Thyroid gland (tissue), 4 donors: ENCODE data around the gene KCNMB4. TPM values are rescaled to one million over a fixed set of nuclear protein-coding genes. Genes with fewer than 3 reads are reported as not detected.
"Not testable (repeated sequence)": the region's sequence is repeated elsewhere in the genome, so short reads cannot be mapped to it uniquely, and the experiment has no call there.

Experiments
- DNase-seq, 2 donors: peaks; one replicate each; pipeline ENCODE4 v3.0.0-alpha.2; 2019
- H3K27ac ChIP-seq, 3 donors: fragments of 200-600 bp; sonication (generic); 1 replicate in 2 of 3; 2 replicates in 1 of 3; pipeline ENCODE4 v1.5.1; 2016 to 2019; ENCODE audit warnings: mild to moderate bottlenecking in 1 of 3, moderate library complexity in 1 of 3
- H3K27me3 ChIP-seq: fragments of 200-600 bp; sonication (generic); one replicate; pipeline ENCODE4 v1.5.1; 2019
- H3K36me3 ChIP-seq, 2 donors: fragments of 200-600 bp; sonication (generic); one replicate each; pipeline ENCODE4 v1.5.1; 2016 to 2019
- H3K4me1 ChIP-seq, 2 donors: fragments of 200-600 bp; sonication (generic); one replicate each; pipeline ENCODE4 v1.5.1; 2017 to 2019
- H3K4me3 ChIP-seq, 3 donors: fragments of 200-600 bp; sonication (generic); replicated peaks in 1 of 3; 1 replicate in 2 of 3; 2 replicates in 1 of 3; pipeline ENCODE4 v1.5.1; 2016; ENCODE audit warnings: mild to moderate bottlenecking in 1 of 3
- H3K9me3 ChIP-seq: fragments of 200-600 bp; sonication (generic); one replicate; pipeline ENCODE4 v1.5.1; 2017
- POLR2A ChIP-seq, 2 donors: fragments of 450-650 bp; IDR thresholded peaks; one replicate each; pipeline ENCODE4 v1.6.1; 2017; ENCODE audit warnings: antibody characterized with exemption in 2 of 2, mild to moderate bottlenecking in 2 of 2, moderate library complexity in 1 of 2
- WGBS, 2 donors: methylation state at CpG; one replicate each; pipeline ENCODE4 v1.1.5; 2017; 5-methylcytosine and 5-hydroxymethylcytosine counted together
- intact Hi-C: fragments of 100-400 bp; cut with DNase I; formaldehyde crosslinking; loops from one replicate; pipeline ENCODE4 v1.15.1; 2023
- total RNA-seq, 4 donors: library from RNA; depleted of rRNA; stranded (reverse); fragments of >200 nt; gene quantifications; one replicate each; pipeline ENCODE4 v1.2.3, GENCODE V29; 2016
- TF ChIP-seq, protein P1 (sequence below), 6 experiments: fragments of 200-600 bp in 3 of 6; fragments of 450-650 bp in 3 of 6; sonication (generic) in 3 of 6; IDR thresholded peaks; one replicate each; pipeline ENCODE4 v1.5.1; 2016 to 2019; ENCODE audit warnings: antibody characterized with exemption in 6 of 6, mild to moderate bottlenecking in 2 of 6, inconsistent platforms in 1 of 6, moderate library complexity in 1 of 6

Gene KCNMB4
- total RNA-seq, 4 donors from 2014 or later, result 2.1 to 5.1 (median 3.8) TPM

DNA sequence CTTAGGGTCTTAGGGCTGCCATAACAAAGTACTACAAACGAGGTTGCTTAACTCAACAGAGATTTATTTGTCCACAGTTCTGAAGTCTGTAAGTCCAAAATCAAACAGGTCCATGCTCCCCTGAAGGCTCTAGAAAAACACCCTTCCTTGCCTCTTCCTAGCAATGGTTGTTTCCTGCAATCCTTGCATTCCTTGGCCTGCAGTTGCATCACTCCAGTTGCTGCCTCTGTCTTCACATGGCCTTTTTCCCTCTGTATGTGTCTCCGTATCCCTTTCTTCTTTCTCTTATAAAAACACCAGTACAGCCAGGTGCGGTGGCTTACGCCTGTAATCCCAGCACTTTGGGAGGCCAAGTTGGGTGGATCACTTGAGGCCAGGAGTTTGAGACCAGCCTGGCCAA is 17.4 kb downstream of the KCNMB4 start:
- DNase-seq, result no peak
- no peak for TF ChIP-seq POLR2A (IDR thresholded peaks at IDR 0.05)
- TF ChIP-seq, protein P1, sequence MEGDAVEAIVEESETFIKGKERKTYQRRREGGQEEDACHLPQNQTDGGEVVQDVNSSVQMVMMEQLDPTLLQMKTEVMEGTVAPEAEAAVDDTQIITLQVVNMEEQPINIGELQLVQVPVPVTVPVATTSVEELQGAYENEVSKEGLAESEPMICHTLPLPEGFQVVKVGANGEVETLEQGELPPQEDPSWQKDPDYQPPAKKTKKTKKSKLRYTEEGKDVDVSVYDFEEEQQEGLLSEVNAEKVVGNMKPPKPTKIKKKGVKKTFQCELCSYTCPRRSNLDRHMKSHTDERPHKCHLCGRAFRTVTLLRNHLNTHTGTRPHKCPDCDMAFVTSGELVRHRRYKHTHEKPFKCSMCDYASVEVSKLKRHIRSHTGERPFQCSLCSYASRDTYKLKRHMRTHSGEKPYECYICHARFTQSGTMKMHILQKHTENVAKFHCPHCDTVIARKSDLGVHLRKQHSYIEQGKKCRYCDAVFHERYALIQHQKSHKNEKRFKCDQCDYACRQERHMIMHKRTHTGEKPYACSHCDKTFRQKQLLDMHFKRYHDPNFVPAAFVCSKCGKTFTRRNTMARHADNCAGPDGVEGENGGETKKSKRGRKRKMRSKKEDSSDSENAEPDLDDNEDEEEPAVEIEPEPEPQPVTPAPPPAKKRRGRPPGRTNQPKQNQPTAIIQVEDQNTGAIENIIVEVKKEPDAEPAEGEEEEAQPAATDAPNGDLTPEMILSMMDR (IDR thresholded peaks at IDR 0.05), result no peak

DNA sequence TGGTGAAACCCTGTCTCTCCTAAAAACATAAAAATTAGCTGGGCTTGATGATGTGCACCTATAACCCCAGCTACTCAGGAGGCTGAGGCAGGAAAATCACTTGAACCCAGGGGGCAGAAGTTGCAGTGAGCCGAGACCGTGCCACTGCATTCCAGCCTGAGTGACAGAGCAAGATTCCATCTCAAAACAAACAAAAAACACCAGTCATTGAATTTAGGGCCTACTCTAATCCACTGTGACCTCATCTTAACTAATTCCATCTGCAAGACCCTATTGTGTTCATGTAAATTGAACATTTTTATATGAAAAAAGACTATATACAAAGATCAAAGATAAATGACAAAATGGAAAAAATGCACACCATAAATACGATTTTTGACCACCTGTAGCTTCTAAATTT is 17.8 kb downstream of the KCNMB4 start:
- intact Hi-C loops, result no loop called here
- Histone ChIP-seq H3K27ac (no peak overlapping the region), H3K36me3 (no peaks in the 10 kb centered on the region), H3K4me3 (no peak overlapping the region), H3K27me3 (no peaks in the 10 kb centered on the region), H3K4me1 (no peaks in the 10 kb centered on the region), H3K9me3 (no peaks in the 10 kb centered on the region)
- no peak for TF ChIP-seq POLR2A (IDR thresholded peaks at IDR 0.05)
- TF ChIP-seq, protein P1 (IDR thresholded peaks at IDR 0.05), result no peak
- 80 to 85% methylated on average over 3 of the region's 3 CpGs for WGBS, 2 donors
- no peak for DNase-seq

More for the DNA sequence above, 17.4 kb downstream of the KCNMB4 start:
- no peaks in the 10 kb centered on the region for H3K4me1 ChIP-seq
- H3K36me3 ChIP-seq, result no peaks in the 10 kb centered on the region
- intact Hi-C loops, result no loop called here
- no peaks in the 10 kb centered on the region for H3K27me3 ChIP-seq
- 96 to 97% methylated on average over 4 of the region's 4 CpGs for WGBS, 2 donors
- no peaks in the 10 kb centered on the region for H3K9me3 ChIP-seq
- no peak overlapping the region for H3K27ac ChIP-seq
- H3K4me3 ChIP-seq, result no peak overlapping the region

DNA sequence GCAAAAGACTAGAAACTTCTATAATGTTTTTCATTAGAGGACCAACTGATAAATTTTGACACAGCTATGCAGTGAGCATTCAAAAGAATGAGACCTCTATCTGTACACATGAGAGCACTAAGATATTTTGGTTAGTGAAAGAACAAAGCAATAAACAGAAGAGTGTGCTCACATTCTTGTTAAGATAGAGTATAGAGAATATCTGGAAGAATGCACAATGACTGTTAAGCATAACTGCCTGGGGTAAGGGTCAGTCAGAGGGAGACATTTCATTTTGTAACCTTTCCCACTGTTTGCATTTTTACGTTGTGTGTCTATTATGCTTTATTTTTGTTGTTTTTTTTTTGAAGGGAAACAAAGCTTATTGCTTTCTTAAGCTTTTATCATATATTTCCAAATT is 20.7 kb downstream of the KCNMB4 start:
- WGBS, 2 donors, result 94 to 95% methylated on average over 1 of the region's 1 CpG
- intact Hi-C loops, result no loop called here
- TF ChIP-seq, protein P1 (IDR thresholded peaks at IDR 0.05), result no peak
- TF ChIP-seq POLR2A (IDR thresholded peaks at IDR 0.05), result no peak

DNA sequence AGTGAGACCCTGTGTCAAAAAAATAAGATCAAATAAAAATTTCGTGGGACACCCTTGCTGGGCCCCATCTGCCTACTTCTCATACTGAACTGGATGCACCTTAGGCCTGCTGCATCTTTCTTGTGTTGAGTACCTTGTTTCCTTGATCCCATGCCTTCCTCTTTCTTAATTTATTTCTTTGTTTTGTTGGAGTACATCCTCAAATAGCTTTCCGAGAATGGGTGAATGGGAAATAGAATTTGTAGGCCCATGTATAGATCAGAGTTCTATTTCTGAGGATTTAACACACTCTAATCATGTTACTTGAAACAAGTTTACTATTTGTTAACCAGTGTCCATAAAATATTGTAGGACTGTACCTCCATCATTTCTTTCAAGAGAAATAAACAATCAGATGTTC is 23.6 kb downstream of the KCNMB4 start:
- H3K4me3 ChIP-seq, result no peak overlapping the region
- H3K27me3 ChIP-seq, result no peaks in the 10 kb centered on the region
- H3K36me3 ChIP-seq, result no peaks in the 10 kb centered on the region
- TF ChIP-seq, protein P1 (IDR thresholded peaks at IDR 0.05), result no peak
- TF ChIP-seq POLR2A (IDR thresholded peaks at IDR 0.05), result no peak
- DNase-seq, result no peak
- no peak overlapping the region for H3K27ac ChIP-seq
- H3K9me3 ChIP-seq, result no peaks in the 10 kb centered on the region
- H3K4me1 ChIP-seq, result no peaks in the 10 kb centered on the region
- intact Hi-C loops, result no loop called here
- 93 to 94% methylated on average over 2 of the region's 2 CpGs for WGBS, 2 donors

More for the DNA sequence above, 20.7 kb downstream of the KCNMB4 start:
- DNase-seq, result no peak
- Histone ChIP-seq H3K36me3 (no peaks in the 10 kb centered on the region), H3K27ac (no peak overlapping the region), H3K4me1 (no peaks in the 10 kb centered on the region), H3K27me3 (no peaks in the 10 kb centered on the region), H3K4me3 (no peak overlapping the region), H3K9me3 (no peaks in the 10 kb centered on the region)

DNA sequence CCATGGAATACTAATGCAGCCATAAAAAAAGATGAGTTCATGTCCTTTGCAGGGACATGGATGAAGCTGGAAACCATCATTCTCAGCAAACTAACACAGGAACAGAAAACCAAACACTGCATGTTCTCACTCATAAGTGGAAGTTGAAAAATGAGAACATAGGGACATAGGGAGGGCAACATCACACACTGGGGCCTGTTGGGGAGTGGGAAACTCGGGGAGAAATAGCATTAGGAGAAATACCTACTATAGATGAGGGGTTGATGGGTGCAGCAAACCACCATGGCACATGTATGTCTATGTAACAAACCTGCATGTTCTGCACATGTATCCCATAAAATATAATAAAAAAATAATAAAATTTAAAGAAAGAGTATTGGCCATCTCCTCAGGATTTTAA is 26.5 kb downstream of the KCNMB4 start:
- DNase-seq, H3K4me1 ChIP-seq, H3K27me3 ChIP-seq, H3K27ac ChIP-seq, intact Hi-C loops, H3K36me3 ChIP-seq, H3K4me3 ChIP-seq, H3K9me3 ChIP-seq: not testable (repeated sequence)
- 88 to 89% methylated on average over 1 of the region's 1 CpG for WGBS, 2 donors
